Hematopoietic multipotent progenitor cell (in vitro differentiated cells): ENCODE data around the gene CACNG6. TPM values are rescaled to one million over a fixed set of nuclear protein-coding genes. Genes with fewer than 3 reads are reported as not detected.

Source experiments
- DNase-seq, 3 donors: peaks; one replicate each; pipeline ENCODE4 v3.0.0-alpha.2; 2011 to 2015; ENCODE audit warnings: low read depth in 2 of 3, low spot score in 2 of 3
- total RNA-seq: library from RNA; depleted of rRNA; stranded (reverse); fragments of >200 nt; gene quantifications from one replicate; pipeline ENCODE4 v1.2.3, GENCODE V29; 2012

CACNG6 gene
- total RNA-seq, 1 donor, result 0.27 TPM

GRCh38 chr19:53965091-53965490 lies 26.3 kb upstream of the CACNG6 start:
- no peak for DNase-seq

GRCh38 chr19:53966931-53967330 lies 24.5 kb upstream of the CACNG6 start:
- DNase-seq, result no peak

- no peak for DNase-seq
Observed at GRCh38 chr19:53969366-53969765, 22.1 kb upstream of the CACNG6 start.

GRCh38 chr19:53971673-53972072 lies 19.8 kb upstream of the CACNG6 start:
- peak in 1 of 3 donors; percentile 62 for DNase-seq

GRCh38 chr19:53977429-53977990 lies 13.9 kb upstream of the CACNG6 start:
- DNase-seq, result peak; percentile 26 to 89 (median 72)

- peak in 2 of 3 donors; percentile 74 to 88 for DNase-seq
Observed at GRCh38 chr19:53977991-53978731, 13.3 kb upstream of the CACNG6 start.

- no peak for DNase-seq
Observed at GRCh38 chr19:53978975-53979801, 12.2 kb upstream of the CACNG6 start.

GRCh38 chr19:53980539-53981375 lies 10.7 kb upstream of the CACNG6 start:
- DNase-seq, result no peak

GRCh38 chr19:53981376-53981951 lies 10.0 kb upstream of the CACNG6 start:
- no peak for DNase-seq

- no peak for DNase-seq
Observed at GRCh38 chr19:53982001-53982451, 9.4 kb upstream of the CACNG6 start.

GRCh38 chr19:53982611-53983010 lies 8.8 kb upstream of the CACNG6 start:
- DNase-seq, result peak in 2 of 3 donors; percentile 67

- DNase-seq, result no peak
Observed at GRCh38 chr19:53983457-53984289, 7.8 kb upstream of the CACNG6 start.

GRCh38 chr19:53985863-53986262 lies 5.6 kb upstream of the CACNG6 start:
- no peak for DNase-seq

GRCh38 chr19:53988981-53989380 lies 2.5 kb upstream of the CACNG6 start:
- DNase-seq, result no peak

GRCh38 chr19:53989600-53990533 lies 1.6 kb upstream of the CACNG6 start:
- DNase-seq, result no peak

GRCh38 chr19:53992211-53992610 lies 774 bp downstream of the CACNG6 start:
- no peak for DNase-seq

- no peak for DNase-seq
Observed at GRCh38 chr19:53992815-53993214, 1.4 kb downstream of the CACNG6 start.

- no peak for DNase-seq
Observed at GRCh38 chr19:53993448-53993847, 2.0 kb downstream of the CACNG6 start.
